Neuron (in vitro differentiated cells): ENCODE measurements around the gene OSBPL3.

ENCODE experiments used
- H2AFZ ChIP-seq: one replicate; pipeline ENCODE4 v1.6.1; 2013; ENCODE audit warnings: low read depth, mild to moderate bottlenecking, inconsistent platforms, low read length, moderate library complexity
- H3K27me3 ChIP-seq: one replicate; pipeline ENCODE4 v1.6.1; 2013; ENCODE audit warnings: low read length; ENCODE audit not compliant: insufficient read depth
- H3K36me3 ChIP-seq: one replicate; pipeline ENCODE4 v1.6.1; 2013; ENCODE audit warnings: low read length; ENCODE audit not compliant: insufficient read depth
- H3K4me1 ChIP-seq: one replicate; pipeline ENCODE4 v1.6.1; 2013; ENCODE audit warnings: low read length; ENCODE audit not compliant: insufficient read depth
- H3K4me3 ChIP-seq: 2 replicates; pipeline ENCODE4 v1.5.1; 2013; ENCODE audit warnings: mild to moderate bottlenecking, low read length, moderate library complexity
- H3K9me3 ChIP-seq: one replicate; pipeline ENCODE4 v1.6.1; 2013; ENCODE audit warnings: low read length

The OSBPL3 gene

DNA sequence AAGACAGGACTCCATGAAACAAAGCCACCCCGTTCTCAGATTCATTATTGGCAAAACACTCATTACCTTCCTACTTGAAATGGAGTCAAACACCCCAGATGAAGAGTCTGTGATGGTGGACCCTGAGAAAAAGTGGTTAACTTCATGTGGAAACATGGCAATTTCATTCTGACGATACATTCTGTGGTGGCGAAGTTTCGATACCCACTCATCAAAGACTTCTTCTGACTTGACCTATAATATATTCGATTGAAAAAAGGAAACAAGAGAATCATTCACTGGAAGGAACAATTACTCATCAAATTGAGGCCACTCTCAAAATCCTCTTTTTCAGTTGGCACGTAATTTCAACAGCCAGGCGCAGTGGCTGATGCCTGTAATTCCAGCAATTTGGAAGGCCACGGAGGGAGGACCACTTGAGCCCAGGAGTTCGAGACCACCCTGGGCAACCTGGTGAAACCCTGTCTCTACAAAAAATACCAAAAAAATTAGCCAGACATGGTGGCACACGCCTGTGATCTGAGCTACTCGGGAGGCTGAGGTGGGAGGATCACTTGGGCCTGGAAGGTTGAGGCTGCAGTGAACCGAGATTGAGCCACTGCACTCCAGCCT, 113.9 kb downstream of the OSBPL3 start:
- H3K27me3 ChIP-seq: no peaks in the 10 kb centered on the region
- no peak overlapping the region for H2AFZ ChIP-seq
- peaks cover 29% of the 10 kb centered on the region for H3K36me3 ChIP-seq
- H3K4me1 ChIP-seq: no peaks in the 10 kb centered on the region
- no peak overlapping the region for H3K4me3 ChIP-seq
- H3K9me3 ChIP-seq: no peaks in the 10 kb centered on the region

GRCh38 chr7:24864214-24864817, 115.7 kb downstream of the OSBPL3 start:
- no peaks in the 10 kb centered on the region for H3K4me1 ChIP-seq
- H2AFZ ChIP-seq: no peak overlapping the region
- no peaks in the 10 kb centered on the region for H3K9me3 ChIP-seq
- no peaks in the 10 kb centered on the region for H3K27me3 ChIP-seq
- no peak overlapping the region for H3K4me3 ChIP-seq
- H3K36me3 ChIP-seq: peaks cover 22% of the 10 kb centered on the region

GRCh38 chr7:24863626-24864025, 116.4 kb downstream of the OSBPL3 start:
- peaks cover 4% of the 10 kb centered on the region for H3K4me1 ChIP-seq
- peaks cover 22% of the 10 kb centered on the region for H3K36me3 ChIP-seq

GRCh38 chr7:24862461-24862860, 117.5 kb downstream of the OSBPL3 start:
- Histone ChIP-seq H3K9me3 (no peaks in the 10 kb centered on the region), H3K27me3 (no peaks in the 10 kb centered on the region), H3K4me1 (peaks cover 12% of the 10 kb centered on the region), H3K4me3 (no peak overlapping the region), H2AFZ (no peak overlapping the region), H3K36me3 (peaks cover 22% of the 10 kb centered on the region)

More at GRCh38 chr7:24863626-24864025, 116.4 kb downstream of the OSBPL3 start:
- H3K4me3 ChIP-seq: no peak overlapping the region
- no peaks in the 10 kb centered on the region for H3K27me3 ChIP-seq
- no peaks in the 10 kb centered on the region for H3K9me3 ChIP-seq
- H2AFZ ChIP-seq: no peak overlapping the region

DNA sequence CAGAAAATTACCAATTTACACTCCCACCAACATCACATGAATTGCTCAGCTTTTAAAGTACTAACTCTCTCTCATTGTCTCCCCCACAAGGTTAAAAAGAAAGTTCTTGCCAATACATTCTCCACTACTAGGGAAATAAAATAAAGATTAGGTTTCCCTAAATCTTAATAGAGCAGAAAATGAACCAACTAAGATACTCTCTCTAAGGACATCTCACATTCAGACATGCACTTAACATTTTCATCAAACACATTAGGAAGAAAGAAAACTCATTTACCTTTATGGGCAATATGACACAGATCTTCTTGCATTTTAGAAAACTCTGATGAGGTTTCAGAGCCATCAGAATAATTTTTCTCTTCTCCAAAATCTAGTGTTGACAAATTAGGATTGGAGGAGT, 118.6 kb downstream of the OSBPL3 start:
- H3K9me3 ChIP-seq: no peaks in the 10 kb centered on the region

GRCh38 chr7:24860611-24861010, 119.4 kb downstream of the OSBPL3 start:
- Histone ChIP-seq H3K27me3 (no peaks in the 10 kb centered on the region), H3K36me3 (peaks cover 22% of the 10 kb centered on the region)

More for the DNA sequence above, 118.6 kb downstream of the OSBPL3 start:
- Histone ChIP-seq H2AFZ (no peak overlapping the region), H3K4me1 (peaks cover 12% of the 10 kb centered on the region), H3K4me3 (no peak overlapping the region), H3K36me3 (peaks cover 22% of the 10 kb centered on the region), H3K27me3 (no peaks in the 10 kb centered on the region)

GRCh38 chr7:24858108-24858977, 121.6 kb downstream of the OSBPL3 start:
- Histone ChIP-seq H3K36me3 (peaks cover 11% of the 10 kb centered on the region), H3K9me3 (no peaks in the 10 kb centered on the region), H3K27me3 (no peaks in the 10 kb centered on the region), H3K4me1 (peaks cover 13% of the 10 kb centered on the region), H2AFZ (no peak overlapping the region), H3K4me3 (no peak overlapping the region)

More at GRCh38 chr7:24860611-24861010, 119.4 kb downstream of the OSBPL3 start:
- H3K9me3 ChIP-seq: no peaks in the 10 kb centered on the region
- H3K4me1 ChIP-seq: peaks cover 12% of the 10 kb centered on the region
- H3K4me3 ChIP-seq: no peak overlapping the region
- no peak overlapping the region for H2AFZ ChIP-seq

DNA sequence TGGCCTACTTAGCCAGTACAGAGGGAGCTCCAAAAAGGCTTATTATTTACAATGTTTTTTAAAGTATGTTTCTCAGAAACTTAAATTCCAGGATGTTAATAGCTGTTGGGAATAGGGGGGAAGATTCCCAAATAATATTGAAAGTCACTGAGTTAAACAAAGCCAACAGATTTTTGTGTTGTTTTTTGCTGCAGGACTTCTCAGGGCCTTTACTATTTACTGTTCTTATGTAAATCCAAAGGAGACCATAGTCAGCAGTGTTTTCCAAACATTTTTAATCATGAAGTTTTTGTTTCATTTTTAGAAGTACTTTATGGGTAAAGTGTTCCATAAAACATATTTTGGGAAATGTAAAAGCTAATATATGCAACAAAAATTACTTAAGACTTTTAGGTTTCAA, 122.4 kb downstream of the OSBPL3 start:
- Histone ChIP-seq H3K4me1 (peaks cover 20% of the 10 kb centered on the region), H2AFZ (no peak overlapping the region), H3K9me3 (no peaks in the 10 kb centered on the region), H3K36me3 (peaks cover 5% of the 10 kb centered on the region), H3K27me3 (no peaks in the 10 kb centered on the region), H3K4me3 (no peak overlapping the region)

- no peaks in the 10 kb centered on the region for H3K9me3 ChIP-seq
- no peaks in the 10 kb centered on the region for H3K27me3 ChIP-seq
- H3K36me3 ChIP-seq: peaks cover 6% of the 10 kb centered on the region
- H3K4me1 ChIP-seq: peaks cover 35% of the 10 kb centered on the region
- H3K4me3 ChIP-seq: no peak overlapping the region
- no peak overlapping the region for H2AFZ ChIP-seq
These were observed 125.1 kb downstream of the OSBPL3 start for GRCh38 chr7:24854866-24855265.

DNA sequence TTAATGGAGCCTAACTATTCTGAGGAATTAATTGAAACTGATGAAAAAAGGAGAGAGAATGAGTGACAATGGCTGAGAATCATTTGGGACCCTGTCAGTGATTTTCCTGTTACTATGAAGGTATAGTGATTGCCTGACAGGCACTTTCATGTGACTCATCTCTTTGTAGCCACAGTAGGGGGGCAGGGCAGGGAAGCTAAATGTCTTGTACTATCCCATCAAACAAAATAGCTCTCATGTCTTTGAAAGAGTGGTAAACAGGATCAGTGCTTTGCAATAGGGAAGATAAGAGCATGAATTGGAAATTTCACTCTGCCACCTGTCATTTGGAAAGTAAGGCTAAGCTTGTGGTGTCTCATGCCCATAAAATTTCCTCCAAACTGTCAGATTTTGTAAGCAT, 128.2 kb downstream of the OSBPL3 start:
- H3K4me3 ChIP-seq: no peak overlapping the region
- peaks cover 10% of the 10 kb centered on the region for H3K36me3 ChIP-seq

GRCh38 chr7:24848878-24849277, 131.1 kb downstream of the OSBPL3 start:
- Histone ChIP-seq H3K4me3 (no peak overlapping the region), H3K9me3 (no peaks in the 10 kb centered on the region), H3K36me3 (peaks cover 10% of the 10 kb centered on the region), H2AFZ (no peak overlapping the region), H3K27me3 (no peaks in the 10 kb centered on the region), H3K4me1 (peaks cover 37% of the 10 kb centered on the region)

More for the DNA sequence above, 128.2 kb downstream of the OSBPL3 start:
- Histone ChIP-seq H3K9me3 (no peaks in the 10 kb centered on the region), H3K27me3 (no peaks in the 10 kb centered on the region), H2AFZ (no peak overlapping the region), H3K4me1 (peaks cover 23% of the 10 kb centered on the region)

- Histone ChIP-seq H3K27me3 (no peaks in the 10 kb centered on the region), H3K4me1 (peaks cover 41% of the 10 kb centered on the region), H3K36me3 (peaks cover 10% of the 10 kb centered on the region), H3K4me3 (no peak overlapping the region), H3K9me3 (no peaks in the 10 kb centered on the region), H2AFZ (no peak overlapping the region)
These were observed 132.2 kb downstream of the OSBPL3 start for GRCh38 chr7:24847754-24848153.

- Histone ChIP-seq H3K9me3 (no peaks in the 10 kb centered on the region), H3K36me3 (peaks cover 9% of the 10 kb centered on the region), H2AFZ (no peak overlapping the region), H3K4me1 (peaks cover 34% of the 10 kb centered on the region), H3K27me3 (no peaks in the 10 kb centered on the region), H3K4me3 (peak overlapping the region; percentile 12)
These were observed 136.1 kb downstream of the OSBPL3 start for GRCh38 chr7:24843821-24844434.
